Tibial nerve (tissue), 4 donors: ENCODE measurements around the gene COL4A5.

ENCODE experiments used
- CTCF ChIP-seq, 5 experiments: fragments of 200-600 bp in 3 of 5; fragments of 450-650 bp in 2 of 5; sonication (generic) in 3 of 5; IDR thresholded peaks; one replicate each; pipeline ENCODE4 v1.5.1; 2016 to 2019; ENCODE audit warnings: antibody characterized with exemption in 5 of 5, mild to moderate bottlenecking in 3 of 5, moderate library complexity in 2 of 5
- EP300 ChIP-seq, 2 donors: sonication (generic); formaldehyde crosslinking; IDR thresholded peaks; one replicate each; pipeline ENCODE4 v1.6.1; 2017; ENCODE audit warnings: antibody characterized with exemption in 2 of 2, mild to moderate bottlenecking in 1 of 2
- POLR2A ChIP-seq, 2 donors: fragments of 450-650 bp; IDR thresholded peaks; one replicate each; pipeline ENCODE4 v1.6.1; 2017; ENCODE audit warnings: antibody characterized with exemption in 2 of 2, mild to moderate bottlenecking in 2 of 2, moderate library complexity in 2 of 2

- no peak for TF ChIP-seq POLR2A (IDR thresholded peaks at IDR 0.05)
- no peak for TF ChIP-seq EP300 (IDR thresholded peaks at IDR 0.05)
- TF ChIP-seq CTCF (IDR thresholded peaks at IDR 0.05) = no peak
These were observed 20.2 kb upstream of the COL4A5 start for GRCh38 chrX:108419401-108419800.
